ACC112 (cell line): ENCODE data around the gene MLLT6.

ENCODE experiments used
- H2AFZ ChIP-seq: fragments of 200-600 bp; sonication (generic); one replicate; pipeline ENCODE4 v1.6.0; 2017; ENCODE audit warnings: antibody characterized with exemption, low read length; ENCODE audit not compliant: unreplicated experiment
- H3K27ac ChIP-seq: fragments of 200-600 bp; sonication (generic); 2 replicates; pipeline ENCODE4 v1.5.1; 2014; ENCODE audit warnings: low read depth, mild to moderate bottlenecking, antibody characterized with exemption, low read length, moderate library complexity
- H3K27me3 ChIP-seq: fragments of 200-600 bp; sonication (generic); 2 replicates; pipeline ENCODE4 v1.6.1; 2014; ENCODE audit warnings: mild to moderate bottlenecking, antibody characterized with exemption, low read length, moderate library complexity, mixed read lengths; ENCODE audit not compliant: insufficient read depth
- H3K36me3 ChIP-seq: fragments of 200-600 bp; sonication (generic); 2 replicates; pipeline ENCODE4 v1.6.1; 2016; ENCODE audit warnings: mild to moderate bottlenecking, antibody characterized with exemption, low read length, moderate library complexity, mixed read lengths; ENCODE audit not compliant: insufficient read depth
- H3K4me1 ChIP-seq: fragments of 200-600 bp; sonication (generic); one replicate; pipeline ENCODE4 v1.6.1; 2016; ENCODE audit warnings: low read length, mixed read lengths; ENCODE audit not compliant: insufficient read depth, unreplicated experiment, control insufficient read depth
- H3K4me3 ChIP-seq: fragments of 200-600 bp; sonication (generic); 2 replicates; pipeline ENCODE4 v1.5.1; 2014; ENCODE audit warnings: mild to moderate bottlenecking, low read depth, low read length
- H3K79me2 ChIP-seq: fragments of 200-600 bp; sonication (generic); one replicate; pipeline ENCODE4 v1.6.0; 2016; ENCODE audit warnings: low read length; ENCODE audit not compliant: control insufficient read depth, unreplicated experiment, insufficient read depth

Gene MLLT6

DNA sequence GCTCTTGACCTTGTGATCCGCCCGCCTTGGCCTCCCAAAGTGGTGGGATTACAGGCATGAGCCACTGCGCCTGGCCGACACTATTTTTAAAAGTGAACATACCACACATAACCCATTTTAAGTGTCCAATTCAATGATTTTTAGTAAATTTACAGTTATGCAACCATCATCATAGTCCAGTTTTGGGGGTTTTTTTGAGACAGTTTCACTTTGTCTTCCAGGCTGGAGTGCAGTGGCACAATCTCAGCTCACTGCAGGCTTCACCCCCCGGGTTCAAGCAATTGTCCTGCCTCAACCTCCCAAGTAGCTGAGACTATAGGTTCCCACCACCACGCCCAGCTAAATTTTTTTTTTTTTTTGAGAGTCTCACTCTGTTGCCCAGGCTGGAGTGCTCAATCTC lies 27.3 kb upstream of the MLLT6 start:
- no peak overlapping the region for H3K27ac ChIP-seq
- H3K79me2 ChIP-seq = no peaks in the 10 kb centered on the region
- H3K4me3 ChIP-seq = no peak overlapping the region
- H3K36me3 ChIP-seq = no peaks in the 10 kb centered on the region
- no peaks in the 10 kb centered on the region for H3K27me3 ChIP-seq
- H3K4me1 ChIP-seq = peaks cover 11% of the 10 kb centered on the region
- H2AFZ ChIP-seq = no peak overlapping the region

DNA sequence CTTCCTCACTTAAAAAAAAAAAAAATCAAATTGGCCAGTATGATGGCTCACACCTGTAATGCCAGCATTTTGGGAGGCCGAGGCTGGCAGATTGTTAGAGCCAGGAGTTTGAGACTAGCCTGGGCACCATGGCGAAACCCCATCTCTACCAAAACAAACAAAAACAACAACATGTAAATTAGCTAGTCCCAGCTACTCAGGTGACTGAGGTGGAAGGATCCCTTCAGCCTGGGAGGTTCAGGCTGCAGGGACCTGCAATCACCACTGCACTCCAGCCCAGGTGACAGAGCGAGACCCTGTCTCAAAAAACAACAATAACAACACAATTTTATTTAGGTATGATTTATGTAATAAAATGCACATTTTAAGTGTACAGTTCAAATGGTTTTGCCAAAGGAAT lies 24.0 kb upstream of the MLLT6 start:
- Histone ChIP-seq H3K27me3 (no peaks in the 10 kb centered on the region), H2AFZ (no peak overlapping the region), H3K4me3 (no peak overlapping the region), H3K79me2 (no peaks in the 10 kb centered on the region), H3K27ac (no peak overlapping the region), H3K36me3 (no peaks in the 10 kb centered on the region), H3K4me1 (peaks cover 4% of the 10 kb centered on the region)

DNA sequence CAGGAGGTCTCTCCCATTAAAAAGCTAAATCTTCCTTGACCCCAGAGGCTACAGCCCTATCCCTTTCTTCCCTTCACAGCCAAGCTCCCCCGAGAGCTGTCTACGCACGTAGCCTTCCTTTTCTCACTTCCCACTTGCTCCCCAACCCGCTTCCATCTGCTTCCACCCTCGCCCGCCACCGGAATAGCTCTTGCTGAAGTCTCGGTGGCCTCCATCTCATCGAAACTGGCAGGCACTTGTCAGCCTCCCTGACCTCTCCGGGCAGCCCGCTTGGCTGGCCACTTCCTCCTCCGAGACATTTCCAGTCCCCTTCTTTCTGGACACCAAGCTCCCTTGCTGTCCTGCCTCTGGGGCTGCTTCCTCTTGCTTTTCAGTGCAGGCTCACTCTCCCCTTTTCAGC lies 19.6 kb upstream of the MLLT6 start:
- Histone ChIP-seq H3K79me2 (no peaks in the 10 kb centered on the region), H3K4me1 (peaks cover 15% of the 10 kb centered on the region), H3K36me3 (no peaks in the 10 kb centered on the region), H3K27me3 (no peaks in the 10 kb centered on the region), H3K4me3 (no peak overlapping the region), H3K27ac (no peak overlapping the region), H2AFZ (no peak overlapping the region)

DNA sequence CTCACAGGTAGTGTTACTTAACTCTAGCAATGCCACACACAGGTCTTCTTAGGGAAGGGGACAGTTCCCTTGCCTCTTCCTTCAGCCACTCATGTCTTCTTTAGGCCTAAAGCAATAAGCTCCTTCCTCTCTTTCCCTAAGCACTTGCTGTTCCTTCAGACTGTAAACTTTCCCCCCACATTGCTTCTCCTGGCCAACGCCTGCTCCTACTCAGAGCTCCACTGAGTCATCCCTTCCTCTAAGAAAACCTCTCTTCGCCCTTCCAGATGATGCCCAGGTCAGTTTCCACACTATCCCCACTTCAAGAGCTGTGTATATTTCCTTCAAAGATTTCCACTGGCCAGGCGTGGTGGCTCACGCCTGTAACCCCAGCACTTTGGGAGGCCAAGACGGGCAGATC lies 17.8 kb upstream of the MLLT6 start:
- peaks cover 15% of the 10 kb centered on the region for H3K4me1 ChIP-seq
- no peaks in the 10 kb centered on the region for H3K79me2 ChIP-seq
- H3K27ac ChIP-seq = peak overlapping the region; percentile 52
- H3K36me3 ChIP-seq = no peaks in the 10 kb centered on the region
- H2AFZ ChIP-seq = no peak overlapping the region
- H3K4me3 ChIP-seq = no peak overlapping the region
- H3K27me3 ChIP-seq = no peaks in the 10 kb centered on the region

DNA sequence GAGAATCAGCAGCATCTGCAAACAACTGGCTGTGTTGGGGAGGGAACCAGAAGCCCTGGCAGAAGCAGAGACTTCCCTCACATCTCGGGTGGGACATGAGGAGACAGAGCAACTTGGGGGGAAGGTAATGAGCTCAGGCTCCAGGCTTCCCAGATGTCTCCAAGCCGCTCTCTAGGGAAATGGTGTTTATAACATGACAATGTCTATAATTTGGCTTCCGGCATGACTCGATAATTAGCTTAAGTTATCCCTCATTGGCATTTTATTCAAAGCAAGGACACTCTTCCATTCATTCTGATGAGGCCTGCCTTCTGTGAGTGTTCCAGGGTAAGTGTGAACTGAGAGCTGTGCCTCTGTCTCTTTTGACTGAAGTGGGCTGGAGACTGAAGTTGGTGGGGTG lies 14.7 kb upstream of the MLLT6 start:
- Histone ChIP-seq H3K36me3 (no peaks in the 10 kb centered on the region), H2AFZ (no peak overlapping the region), H3K79me2 (no peaks in the 10 kb centered on the region), H3K27ac (no peak overlapping the region), H3K4me1 (peaks cover 27% of the 10 kb centered on the region), H3K27me3 (no peaks in the 10 kb centered on the region), H3K4me3 (no peak overlapping the region)

DNA sequence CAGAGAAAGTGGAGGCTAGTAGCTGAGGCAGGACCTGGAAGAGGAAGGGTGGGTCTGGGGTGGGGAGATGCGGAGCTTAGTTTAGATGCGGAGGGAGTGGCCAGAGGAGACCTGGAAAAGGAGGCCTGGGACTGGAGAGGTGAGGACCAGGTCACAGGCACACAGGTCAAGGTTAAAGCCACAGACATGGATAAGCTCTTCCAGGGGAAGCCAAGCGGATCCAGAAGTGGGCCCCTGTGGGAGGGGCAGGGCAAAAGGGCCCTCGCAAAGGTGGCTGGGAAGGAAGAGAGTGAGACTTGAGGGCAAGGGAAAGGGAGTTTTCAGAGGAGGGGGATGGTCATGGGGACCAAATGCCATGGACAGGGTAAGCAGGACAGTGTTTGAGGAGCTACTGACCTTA lies 13.9 kb upstream of the MLLT6 start:
- Histone ChIP-seq H3K36me3 (no peaks in the 10 kb centered on the region), H3K79me2 (no peaks in the 10 kb centered on the region), H3K27ac (no peak overlapping the region), H3K4me1 (peaks cover 27% of the 10 kb centered on the region), H2AFZ (no peak overlapping the region), H3K27me3 (no peaks in the 10 kb centered on the region), H3K4me3 (no peak overlapping the region)

DNA sequence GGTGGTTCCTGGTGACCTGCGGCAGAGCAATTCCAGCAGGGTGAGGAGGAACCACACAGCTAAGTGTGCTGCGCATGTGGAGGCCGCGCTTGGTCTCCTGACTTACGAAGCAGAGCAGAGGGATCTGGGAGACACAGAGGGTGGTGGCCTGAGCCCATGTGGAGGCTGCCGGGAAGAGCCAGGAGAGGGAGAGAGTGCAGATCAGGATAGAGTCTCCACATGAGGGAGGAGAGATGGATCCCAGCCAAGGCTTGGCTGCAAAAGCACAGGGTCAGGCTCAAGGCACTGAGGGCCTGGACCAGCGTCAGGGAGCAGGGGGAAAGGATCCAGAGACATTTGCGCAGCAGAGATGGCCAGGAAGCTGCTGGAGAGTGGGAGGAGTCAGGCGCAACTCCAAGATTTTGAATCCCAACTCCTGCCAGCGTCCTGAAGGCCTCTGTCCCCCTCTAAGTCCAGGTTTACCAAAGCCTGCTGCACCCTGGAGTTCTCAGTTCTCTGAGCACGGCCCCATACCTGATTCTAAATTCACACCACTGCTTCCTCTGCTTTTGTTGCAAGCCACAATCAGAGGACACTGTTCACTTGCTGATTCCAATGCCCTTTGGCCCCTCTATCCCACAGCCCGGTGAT lies 11.3 kb upstream of the MLLT6 start:
- no peaks in the 10 kb centered on the region for H3K79me2 ChIP-seq
- H3K27ac ChIP-seq = no peak overlapping the region
- no peaks in the 10 kb centered on the region for H3K27me3 ChIP-seq
- H2AFZ ChIP-seq = peak overlapping the region; percentile 58
- peaks cover 12% of the 10 kb centered on the region for H3K4me1 ChIP-seq
- H3K4me3 ChIP-seq = no peak overlapping the region
- no peaks in the 10 kb centered on the region for H3K36me3 ChIP-seq

DNA sequence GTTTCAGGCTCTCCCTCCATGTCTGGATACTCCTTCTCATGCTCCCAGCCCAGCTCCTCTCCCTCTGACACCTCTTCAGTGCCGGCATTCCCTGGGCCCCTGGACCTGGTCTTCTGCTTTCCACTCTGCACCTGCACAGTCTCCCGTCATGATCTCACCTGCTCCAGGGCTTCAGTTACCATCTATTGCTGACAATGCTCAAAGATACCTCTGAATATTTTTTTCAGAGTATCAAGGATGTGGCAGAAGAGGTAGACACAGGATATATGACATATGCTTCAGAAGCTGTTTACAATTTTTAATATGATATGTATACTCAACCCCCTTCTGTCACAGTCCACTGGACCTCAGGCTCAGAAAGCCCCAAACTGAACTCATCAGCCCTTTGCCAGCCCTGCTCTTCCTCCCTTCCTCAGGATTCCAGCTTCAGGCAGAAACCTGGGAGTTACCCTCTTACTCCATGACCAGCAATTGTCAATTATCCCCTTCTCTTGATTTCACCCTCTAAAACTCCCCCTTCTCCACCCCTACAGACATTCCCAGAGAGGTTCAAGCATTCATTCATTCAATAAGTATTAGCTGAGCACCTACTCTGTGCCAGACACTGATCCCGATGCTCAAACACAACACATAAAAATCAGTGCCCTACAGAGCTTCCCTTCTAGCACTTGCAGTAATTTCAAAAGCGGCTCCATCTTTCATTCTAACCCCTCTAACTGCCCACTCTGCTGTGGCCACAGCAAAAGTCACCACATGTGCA lies 7.8 kb upstream of the MLLT6 start:
- Histone ChIP-seq H3K79me2 (no peaks in the 10 kb centered on the region), H3K27ac (no peak overlapping the region), H2AFZ (no peak overlapping the region), H3K36me3 (no peaks in the 10 kb centered on the region), H3K27me3 (no peaks in the 10 kb centered on the region), H3K4me1 (peaks cover 21% of the 10 kb centered on the region), H3K4me3 (no peak overlapping the region)

DNA sequence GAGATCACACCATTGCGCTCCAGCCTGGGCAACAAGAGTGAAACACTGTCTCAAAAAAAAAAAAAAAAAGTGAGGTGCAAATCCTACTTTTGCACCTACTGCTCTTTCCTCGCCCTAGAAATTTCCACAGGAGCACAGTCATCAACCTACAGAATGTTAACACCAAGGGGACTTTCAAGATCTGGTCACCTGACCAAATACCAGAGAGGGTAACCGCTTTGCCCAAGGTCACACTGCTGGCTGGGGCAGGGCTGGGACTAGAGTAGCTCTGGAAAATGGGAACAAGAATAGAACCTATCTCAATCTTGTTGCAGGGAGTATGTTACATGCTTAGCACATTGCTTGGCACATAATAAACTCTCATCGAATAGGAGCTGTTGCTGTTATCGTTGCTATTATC lies 6.3 kb upstream of the MLLT6 start:
- Histone ChIP-seq H3K79me2 (no peaks in the 10 kb centered on the region), H3K36me3 (no peaks in the 10 kb centered on the region), H3K4me1 (peaks cover 20% of the 10 kb centered on the region), H2AFZ (no peak overlapping the region), H3K4me3 (no peak overlapping the region), H3K27me3 (no peaks in the 10 kb centered on the region), H3K27ac (no peak overlapping the region)

DNA sequence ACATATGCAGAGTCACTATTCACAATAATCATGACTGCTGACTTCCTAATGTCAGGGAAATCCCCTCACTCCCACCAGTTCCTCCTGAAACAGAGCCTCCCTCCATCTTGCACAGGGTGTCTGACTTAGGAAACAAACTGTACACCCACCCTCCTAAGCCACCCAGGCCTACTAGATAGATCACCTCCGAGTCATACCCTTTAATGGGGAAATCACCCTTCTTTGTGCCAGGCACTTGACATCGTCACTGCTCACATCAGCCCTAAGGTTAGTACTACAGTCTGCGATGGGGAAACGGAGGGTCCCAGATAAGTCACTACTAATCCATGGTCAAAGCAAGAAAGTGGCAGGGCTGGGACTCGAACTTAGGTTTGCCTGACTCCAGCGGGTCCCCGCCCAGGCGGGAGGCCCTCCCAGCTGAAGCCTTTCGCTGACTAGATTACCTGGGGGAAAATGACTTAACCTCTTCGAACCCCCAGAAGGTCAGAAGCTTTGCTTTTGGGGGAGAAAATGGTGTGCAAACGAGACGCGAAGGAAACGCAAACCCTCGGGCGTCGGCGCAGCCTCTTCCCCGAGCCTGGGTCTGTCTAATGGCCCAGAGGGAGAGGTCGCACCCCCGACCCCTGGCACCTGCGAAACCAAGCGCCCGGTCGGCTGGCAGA lies 3.4 kb upstream of the MLLT6 start:
- Histone ChIP-seq H3K79me2 (peaks cover 19% of the 10 kb centered on the region), H3K27me3 (no peaks in the 10 kb centered on the region), H2AFZ (peak overlapping the region; percentile 80), H3K4me1 (peaks cover 13% of the 10 kb centered on the region), H3K36me3 (no peaks in the 10 kb centered on the region), H3K27ac (peak overlapping the region; percentile 71), H3K4me3 (peak overlapping the region; percentile 82)
